GM19328 (cell line): ENCODE results near the gene ITPR2.

Experiments
- ATAC-seq: cut with Tn5 transposase; IDR thresholded peaks from one replicate; pipeline ENCODE4 v1.9.1; 2021; ENCODE audit warnings: mild to moderate bottlenecking, moderate library complexity; ENCODE audit not compliant: unreplicated experiment

The ITPR2 gene

GRCh38 chr12:26735249-26735639, 97.8 kb downstream of the ITPR2 start:
- ATAC-seq = no peak

DNA sequence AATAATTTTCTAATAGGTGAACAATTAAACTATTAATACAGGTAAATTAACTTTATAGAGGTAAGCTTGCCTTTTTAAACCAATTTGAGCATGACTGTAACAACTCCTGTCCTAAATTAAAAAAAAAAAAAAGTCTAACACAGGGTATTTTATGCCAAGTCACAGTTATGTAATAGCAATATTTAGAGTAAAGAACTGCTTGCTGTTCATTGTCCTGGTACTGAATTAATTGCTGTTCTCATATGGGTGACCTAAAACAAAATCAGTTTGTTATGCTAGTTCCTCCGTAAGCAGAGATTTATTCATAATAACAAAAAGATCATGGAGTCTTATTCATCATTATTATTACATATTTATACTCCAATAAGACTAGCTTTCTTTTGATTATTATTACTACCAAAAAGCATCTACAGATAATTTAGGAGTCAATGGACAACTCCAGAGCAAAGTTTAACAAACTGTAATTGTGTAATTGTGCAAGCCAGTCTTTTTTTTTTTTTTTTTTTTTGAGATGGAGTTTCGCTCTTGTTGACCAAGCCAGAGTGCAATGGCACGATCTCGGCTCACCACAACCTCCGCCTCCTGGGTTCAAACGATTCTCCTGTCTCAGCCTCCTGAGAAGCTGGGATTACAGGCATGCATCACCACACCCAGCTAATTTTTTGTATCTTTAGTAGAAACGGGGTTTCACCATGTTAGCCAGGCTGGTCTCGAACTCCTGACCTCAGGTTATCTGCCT, 98.3 kb downstream of the ITPR2 start:
- no peak for ATAC-seq

DNA sequence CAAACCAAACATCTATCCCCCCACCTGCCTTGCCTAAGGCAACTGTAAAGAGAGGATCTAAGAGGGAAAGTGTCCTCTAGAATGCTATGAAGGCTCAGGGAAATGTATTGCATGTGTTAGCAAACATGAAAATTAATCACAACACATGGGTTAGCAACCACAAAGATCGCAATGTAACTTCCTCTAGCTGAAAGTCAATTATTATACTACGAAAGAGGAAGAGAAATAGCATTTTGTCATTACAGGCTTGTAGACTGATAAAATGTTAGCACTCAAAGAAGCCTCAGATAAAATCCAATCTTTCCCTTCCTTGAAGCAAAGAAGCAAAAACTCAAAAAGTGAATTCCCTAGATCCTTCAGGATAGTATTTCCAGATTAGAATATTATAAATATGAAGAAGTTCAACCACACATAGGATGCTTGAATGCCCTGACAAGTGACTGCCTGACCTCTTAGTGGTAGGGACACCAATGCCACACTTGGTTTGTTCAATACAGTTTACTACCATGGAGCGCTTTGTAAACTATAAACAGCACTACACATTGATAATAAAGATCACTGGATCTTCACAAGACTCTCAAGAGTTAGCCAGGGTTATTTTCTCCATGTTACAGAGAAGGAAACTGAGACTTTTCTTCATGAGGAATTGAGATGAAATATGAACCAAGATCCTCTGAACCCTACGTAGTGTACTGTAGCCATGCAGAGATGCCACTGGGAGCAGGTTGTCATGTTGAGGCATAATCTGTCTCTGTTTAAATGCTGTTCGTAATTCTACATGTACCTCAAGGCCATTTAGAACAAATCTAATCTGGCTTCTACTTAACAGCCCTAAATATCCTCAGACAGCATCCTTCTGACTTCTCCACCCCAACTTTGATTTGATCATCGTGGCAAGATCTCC, 100.7 kb downstream of the ITPR2 start:
- ATAC-seq = peak; percentile 54

DNA sequence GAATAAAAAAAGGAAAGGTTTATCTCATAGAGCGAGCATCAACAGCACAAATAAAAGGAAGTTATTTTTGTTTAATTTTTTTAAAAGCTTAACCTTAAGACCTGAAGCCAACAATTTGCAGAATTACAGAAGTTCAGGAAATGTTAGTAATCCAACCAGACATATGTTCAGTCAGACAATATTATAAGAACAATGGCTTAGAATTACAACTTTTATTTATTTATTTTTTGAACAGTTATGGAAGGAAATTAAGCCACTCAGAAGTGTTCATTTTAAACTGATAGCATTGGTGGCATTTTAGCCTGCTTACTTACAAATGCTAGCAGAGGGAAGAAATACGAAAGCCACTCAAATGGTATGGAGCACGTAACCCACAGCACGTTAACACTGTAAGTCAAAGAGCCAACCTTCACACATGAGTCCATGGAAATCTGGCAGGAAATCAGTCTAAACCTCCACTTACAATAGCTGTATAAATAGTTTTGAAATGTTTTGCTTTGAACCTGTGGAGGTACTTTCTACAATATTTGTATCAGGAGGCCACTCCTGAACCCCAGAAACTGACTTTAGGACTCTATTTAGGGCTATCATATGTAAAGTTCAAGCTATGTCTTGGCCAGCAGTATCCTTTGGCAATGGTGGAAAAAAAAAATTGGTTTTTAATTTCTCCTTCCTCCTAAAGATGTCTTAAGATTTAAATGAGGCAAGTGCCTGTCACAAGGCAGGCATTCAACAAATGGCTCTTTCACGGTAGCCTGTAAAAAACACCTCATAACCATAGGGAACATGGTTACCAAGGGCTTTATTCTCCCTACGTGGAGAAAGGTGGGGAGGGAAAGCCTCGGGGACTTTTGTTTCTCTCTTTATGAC, 102.3 kb downstream of the ITPR2 start:
- no peak for ATAC-seq

- peak; percentile 32 for ATAC-seq
Measured at GRCh38 chr12:26729137-26729671, 103.8 kb downstream of the ITPR2 start.

- ATAC-seq = no peak
Measured at GRCh38 chr12:26728205-26729050, 104.6 kb downstream of the ITPR2 start.

DNA sequence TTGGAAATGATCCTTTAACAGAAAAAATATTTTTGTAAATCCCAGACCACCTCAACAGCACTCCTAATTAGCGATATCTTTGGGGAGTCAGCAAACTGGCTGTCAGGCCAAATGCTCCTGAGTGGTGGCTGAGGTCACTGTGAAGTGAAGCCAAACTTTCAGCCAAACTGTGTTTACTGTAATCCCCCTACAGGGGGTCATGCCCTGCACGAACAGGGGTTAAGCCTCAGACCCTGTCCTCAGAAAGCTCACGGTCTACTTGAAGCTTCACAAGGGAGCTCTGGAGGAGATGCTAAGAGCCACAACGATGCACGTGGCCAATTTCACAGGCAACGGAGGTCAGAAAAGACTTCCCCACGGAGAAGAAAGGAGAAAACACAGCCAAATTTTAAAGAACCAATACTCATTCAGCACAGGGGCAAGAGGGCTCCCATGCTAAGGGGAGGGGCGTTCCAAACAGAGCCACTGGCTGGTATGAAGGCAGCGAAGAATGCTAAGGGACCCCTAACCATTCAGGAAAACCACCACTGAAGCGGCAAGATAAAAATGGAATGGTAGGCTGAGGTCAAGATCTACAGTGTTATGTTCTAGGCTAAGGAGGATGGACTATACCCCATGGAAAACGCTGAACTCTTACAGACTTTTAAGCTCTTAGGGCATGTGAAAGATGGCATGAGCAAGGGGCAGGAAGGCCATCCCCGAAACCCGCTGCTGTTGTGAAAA, 105.4 kb downstream of the ITPR2 start:
- no peak for ATAC-seq

DNA sequence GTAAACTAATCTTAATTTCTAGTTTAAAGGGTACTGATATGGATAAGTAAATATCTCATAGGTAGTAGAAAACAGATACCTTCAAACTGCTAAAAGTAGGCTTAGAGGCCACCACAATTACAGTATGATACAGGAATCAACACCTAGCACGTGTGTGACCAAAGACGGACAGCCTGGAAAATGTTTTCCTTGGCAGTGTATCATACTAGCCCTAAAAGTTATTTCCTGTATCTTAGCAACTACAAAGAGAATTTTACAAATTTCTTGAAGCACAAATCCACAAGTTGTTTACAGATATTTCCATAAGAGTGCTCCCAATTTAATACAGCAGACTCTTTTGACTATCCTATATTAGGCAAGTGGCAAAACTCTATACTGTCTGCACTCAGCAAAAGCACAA, 106.0 kb downstream of the ITPR2 start:
- ATAC-seq = no peak

DNA sequence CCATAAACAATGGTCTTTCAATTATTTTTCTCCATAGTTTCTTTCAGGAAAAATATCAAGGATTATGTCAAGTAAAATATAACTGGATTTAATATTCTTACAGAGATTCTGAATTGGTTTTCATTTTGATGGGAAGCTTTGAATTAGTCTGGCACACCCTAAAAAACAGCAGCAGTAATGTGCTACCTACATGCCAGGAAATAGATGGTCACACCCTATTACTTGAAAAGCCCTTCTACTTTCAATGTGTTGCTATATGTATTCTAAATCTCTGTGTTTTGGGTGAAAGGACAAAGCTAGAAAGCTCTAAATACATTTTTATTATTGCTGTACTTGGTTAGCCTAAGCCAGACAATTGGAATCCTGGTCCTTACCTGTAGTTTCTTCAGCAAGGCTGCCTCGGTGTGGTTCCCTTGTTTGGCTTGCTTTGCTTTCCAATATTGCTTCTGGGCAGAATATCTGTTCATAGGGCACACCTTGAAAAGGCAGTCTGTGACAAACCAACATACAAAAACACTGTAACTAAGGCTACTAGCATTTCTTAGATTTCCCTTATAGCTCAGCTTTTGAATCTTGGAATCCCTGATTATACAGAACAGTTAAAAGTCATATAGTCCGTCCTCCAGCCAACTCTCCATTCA, 107.6 kb downstream of the ITPR2 start:
- ATAC-seq = no peak

- no peak for ATAC-seq
Measured at GRCh38 chr12:26724309-26724702, 108.7 kb downstream of the ITPR2 start.

GRCh38 chr12:26723379-26724308, 109.3 kb downstream of the ITPR2 start:
- ATAC-seq = no peak

DNA sequence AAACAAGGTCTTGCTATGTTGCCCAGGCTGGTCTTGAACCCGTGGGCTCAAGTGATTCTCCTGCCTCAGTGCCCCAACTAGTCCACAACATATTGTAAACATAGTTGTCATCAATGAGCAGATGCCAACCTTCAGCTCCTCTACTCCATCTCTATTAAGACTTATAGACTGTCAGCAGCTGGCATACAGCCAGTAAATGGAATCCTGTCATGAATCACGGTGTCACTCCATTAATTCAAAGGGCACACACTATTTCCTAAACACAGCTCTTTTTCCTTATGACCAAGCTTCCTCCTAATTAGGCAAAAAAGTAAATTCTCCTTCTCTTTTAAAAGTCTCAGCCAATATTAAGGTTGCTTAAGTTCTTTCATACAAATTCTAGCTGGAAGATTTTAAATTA, 111.2 kb downstream of the ITPR2 start:
- no peak for ATAC-seq

DNA sequence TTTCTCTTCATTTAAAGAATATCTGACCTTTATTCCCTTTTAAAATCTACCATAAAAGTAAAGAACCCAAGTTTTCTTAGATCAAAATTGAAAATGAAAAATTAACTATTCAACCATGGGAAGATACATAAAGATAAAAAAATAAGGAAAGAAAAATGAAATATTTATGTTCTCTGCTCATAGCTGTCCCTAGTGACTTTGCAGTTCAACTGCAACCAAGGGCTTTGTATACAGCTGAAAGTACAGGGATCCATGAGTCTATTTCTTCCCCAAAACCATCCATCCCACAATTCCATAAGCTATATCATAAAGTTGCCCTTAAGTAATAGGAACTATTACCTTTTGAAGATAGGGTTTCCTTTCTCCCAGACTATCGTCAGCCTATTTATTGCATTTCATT, 113.1 kb downstream of the ITPR2 start:
- ATAC-seq = no peak

GRCh38 chr12:26717757-26718156, 115.2 kb downstream of the ITPR2 start:
- ATAC-seq = no peak

DNA sequence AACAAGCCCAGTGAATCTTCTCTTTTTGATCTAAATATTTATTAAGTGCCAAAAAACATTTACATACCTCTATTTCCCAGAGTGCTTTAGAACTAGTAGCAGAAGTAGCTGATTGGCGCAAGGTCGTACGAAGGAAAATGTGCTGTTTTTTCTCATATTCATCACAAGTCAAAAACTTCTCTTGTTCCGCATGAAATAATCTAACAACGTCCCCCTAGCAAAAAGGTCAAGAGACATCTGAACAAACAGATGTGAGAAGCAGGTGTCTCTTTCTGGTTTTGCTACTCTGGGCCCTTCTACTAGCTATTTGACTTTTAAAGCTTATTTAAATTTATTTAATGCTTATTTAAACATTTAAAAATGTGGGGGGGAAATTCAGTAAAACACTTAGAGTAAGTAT, 117.8 kb downstream of the ITPR2 start:
- no peak for ATAC-seq

DNA sequence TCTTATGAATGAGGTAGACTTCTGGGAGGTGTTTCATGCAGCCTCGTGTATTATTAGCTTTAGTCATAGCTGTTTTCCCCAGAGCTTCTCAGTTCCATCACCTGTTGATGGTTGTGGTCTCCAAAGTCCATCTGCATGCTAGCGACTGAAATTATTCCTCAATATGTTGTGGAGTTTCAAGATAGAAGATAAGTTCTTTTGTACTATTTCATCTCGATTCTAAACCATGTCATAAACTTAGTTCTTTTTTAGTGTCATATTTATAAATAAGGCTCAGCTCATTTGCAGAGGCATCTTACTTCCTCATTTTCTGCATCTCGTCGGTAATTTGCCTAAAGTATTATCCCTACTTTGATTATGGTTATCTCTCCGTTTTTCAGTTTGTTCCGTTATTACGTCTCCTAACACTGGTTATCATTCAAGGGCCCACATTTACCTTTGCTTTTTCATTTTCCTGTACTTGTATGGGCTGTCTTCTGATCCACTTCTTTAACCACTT, 119.1 kb downstream of the ITPR2 start:
- peak; percentile 65 for ATAC-seq

GRCh38 chr12:26712892-26713291, 120.1 kb downstream of the ITPR2 start:
- no peak for ATAC-seq

- no peak for ATAC-seq
Measured at GRCh38 chr12:26711569-26711968, 121.4 kb downstream of the ITPR2 start.
